Measurements from ENCODE around the gene MARCKS.

Gene MARCKS

GRCh38 chr6:113828984-113829695 lies 28.0 kb upstream of the MARCKS start:
- H3K27me3 ChIP-seq (ENCODE audit: insufficient read depth, low read length) = no peaks in the 10 kb centered on the region
- H3K9me3 ChIP-seq (ENCODE audit: insufficient read depth, low read depth, low read length) = no peaks in the 10 kb centered on the region
- H3K4me1 ChIP-seq (ENCODE audit: insufficient read depth, low read length) = no peaks in the 10 kb centered on the region
- no peak overlapping the region for H3K4me3 ChIP-seq (ENCODE audit: low read length)
- no peaks in the 10 kb centered on the region for H3K36me3 ChIP-seq (ENCODE audit: insufficient read depth, low read length)
- H3K9ac ChIP-seq (ENCODE audit: low read depth, low read length) = no peak overlapping the region
- no peak overlapping the region for H3K27ac ChIP-seq (ENCODE audit: low read depth, low read length)
- 93% methylated on average over 4 of the region's 4 CpGs for WGBS

GRCh38 chr6:113829696-113830045 lies 27.5 kb upstream of the MARCKS start:
- Histone ChIP-seq H3K27me3 (ENCODE audit: insufficient read depth, low read length) (no peaks in the 10 kb centered on the region), H3K9ac (ENCODE audit: low read depth, low read length) (no peak overlapping the region), H3K36me3 (ENCODE audit: insufficient read depth, low read length) (no peaks in the 10 kb centered on the region), H3K9me3 (ENCODE audit: insufficient read depth, low read depth, low read length) (no peaks in the 10 kb centered on the region), H3K4me3 (ENCODE audit: low read length) (no peak overlapping the region), H3K27ac (ENCODE audit: low read depth, low read length) (no peak overlapping the region), H3K4me1 (ENCODE audit: insufficient read depth, low read length) (no peaks in the 10 kb centered on the region)
- no CpG with 5 or more reads among the region's 1 CpG for WGBS

- 100% methylated on average over 2 of the region's 2 CpGs for WGBS
Observed at GRCh38 chr6:113830140-113830539, 27.0 kb upstream of the MARCKS start.

GRCh38 chr6:113833537-113833936 lies 23.6 kb upstream of the MARCKS start:
- Histone ChIP-seq H3K36me3 (ENCODE audit: insufficient read depth, low read length) (no peaks in the 10 kb centered on the region), H3K9me3 (ENCODE audit: insufficient read depth, low read depth, low read length) (no peaks in the 10 kb centered on the region), H3K27ac (ENCODE audit: low read depth, low read length) (no peak overlapping the region), H3K27me3 (ENCODE audit: insufficient read depth, low read length) (no peaks in the 10 kb centered on the region), H3K9ac (ENCODE audit: low read depth, low read length) (no peak overlapping the region), H3K4me3 (ENCODE audit: low read length) (no peak overlapping the region), H3K4me1 (ENCODE audit: insufficient read depth, low read length) (no peaks in the 10 kb centered on the region)
- 96% methylated on average over 2 of the region's 2 CpGs for WGBS

More at GRCh38 chr6:113830140-113830539, 27.0 kb upstream of the MARCKS start:
- Histone ChIP-seq H3K4me3 (ENCODE audit: low read length) (no peak overlapping the region), H3K36me3 (ENCODE audit: insufficient read depth, low read length) (no peaks in the 10 kb centered on the region), H3K27ac (ENCODE audit: low read depth, low read length) (no peak overlapping the region), H3K9ac (ENCODE audit: low read depth, low read length) (no peak overlapping the region), H3K27me3 (ENCODE audit: insufficient read depth, low read length) (no peaks in the 10 kb centered on the region), H3K4me1 (ENCODE audit: insufficient read depth, low read length) (no peaks in the 10 kb centered on the region), H3K9me3 (ENCODE audit: insufficient read depth, low read depth, low read length) (no peaks in the 10 kb centered on the region)

GRCh38 chr6:113837170-113837569 lies 20.0 kb upstream of the MARCKS start:
- H3K9me3 ChIP-seq (ENCODE audit: insufficient read depth, low read depth, low read length) = no peaks in the 10 kb centered on the region

GRCh38 chr6:113842165-113842564 lies 15.0 kb upstream of the MARCKS start:
- no peaks in the 10 kb centered on the region for H3K36me3 ChIP-seq (ENCODE audit: insufficient read depth, low read length)
- H3K27ac ChIP-seq (ENCODE audit: low read depth, low read length) = no peak overlapping the region
- 95% methylated on average over 1 of the region's 1 CpG for WGBS
- no peaks in the 10 kb centered on the region for H3K9me3 ChIP-seq (ENCODE audit: insufficient read depth, low read depth, low read length)
- H3K9ac ChIP-seq (ENCODE audit: low read depth, low read length) = no peak overlapping the region
- H3K27me3 ChIP-seq (ENCODE audit: insufficient read depth, low read length) = no peaks in the 10 kb centered on the region
- H3K4me1 ChIP-seq (ENCODE audit: insufficient read depth, low read length) = no peaks in the 10 kb centered on the region
- H3K4me3 ChIP-seq (ENCODE audit: low read length) = no peak overlapping the region

More at GRCh38 chr6:113837170-113837569, 20.0 kb upstream of the MARCKS start:
- Histone ChIP-seq H3K27ac (ENCODE audit: low read depth, low read length) (no peak overlapping the region), H3K4me3 (ENCODE audit: low read length) (no peak overlapping the region), H3K9ac (ENCODE audit: low read depth, low read length) (no peak overlapping the region), H3K27me3 (ENCODE audit: insufficient read depth, low read length) (no peaks in the 10 kb centered on the region), H3K36me3 (ENCODE audit: insufficient read depth, low read length) (no peaks in the 10 kb centered on the region), H3K4me1 (ENCODE audit: insufficient read depth, low read length) (no peaks in the 10 kb centered on the region)
- 84% methylated on average over 1 of the region's 2 CpGs for WGBS

- H3K4me3 ChIP-seq (ENCODE audit: low read length) = no peak overlapping the region
- no peaks in the 10 kb centered on the region for H3K4me1 ChIP-seq (ENCODE audit: insufficient read depth, low read length)
- H3K27ac ChIP-seq (ENCODE audit: low read depth, low read length) = no peak overlapping the region
- WGBS = 95% methylated on average over 6 of the region's 6 CpGs
- H3K27me3 ChIP-seq (ENCODE audit: insufficient read depth, low read length) = no peaks in the 10 kb centered on the region
- H3K9ac ChIP-seq (ENCODE audit: low read depth, low read length) = no peak overlapping the region
- H3K36me3 ChIP-seq (ENCODE audit: insufficient read depth, low read length) = no peaks in the 10 kb centered on the region
- no peaks in the 10 kb centered on the region for H3K9me3 ChIP-seq (ENCODE audit: insufficient read depth, low read depth, low read length)
Observed at GRCh38 chr6:113843500-113844073, 13.6 kb upstream of the MARCKS start.

- H3K36me3 ChIP-seq (ENCODE audit: insufficient read depth, low read length) = no peaks in the 10 kb centered on the region
- WGBS = 89% methylated on average over 1 of the region's 1 CpG
- H3K9me3 ChIP-seq (ENCODE audit: insufficient read depth, low read depth, low read length) = no peaks in the 10 kb centered on the region
- H3K27ac ChIP-seq (ENCODE audit: low read depth, low read length) = no peak overlapping the region
- H3K4me1 ChIP-seq (ENCODE audit: insufficient read depth, low read length) = no peaks in the 10 kb centered on the region
- peaks cover 9% of the 10 kb centered on the region for H3K27me3 ChIP-seq (ENCODE audit: insufficient read depth, low read length)
- H3K9ac ChIP-seq (ENCODE audit: low read depth, low read length) = no peak overlapping the region
- H3K4me3 ChIP-seq (ENCODE audit: low read length) = no peak overlapping the region
Observed at GRCh38 chr6:113846577-113846976, 10.6 kb upstream of the MARCKS start.

- Histone ChIP-seq H3K9me3 (ENCODE audit: insufficient read depth, low read depth, low read length) (no peaks in the 10 kb centered on the region), H3K27me3 (ENCODE audit: insufficient read depth, low read length) (peaks cover 18% of the 10 kb centered on the region), H3K27ac (ENCODE audit: low read depth, low read length) (no peak overlapping the region), H3K4me1 (ENCODE audit: insufficient read depth, low read length) (no peaks in the 10 kb centered on the region), H3K36me3 (ENCODE audit: insufficient read depth, low read length) (no peaks in the 10 kb centered on the region), H3K4me3 (ENCODE audit: low read length) (no peak overlapping the region), H3K9ac (ENCODE audit: low read depth, low read length) (no peak overlapping the region)
- whole genome bisulfite sequencing = 95% methylated on average over 5 of the region's 5 CpGs
Observed at GRCh38 chr6:113847447-113847846, 9.7 kb upstream of the MARCKS start.

GRCh38 chr6:113848280-113848679 lies 8.9 kb upstream of the MARCKS start:
- Histone ChIP-seq H3K36me3 (ENCODE audit: insufficient read depth, low read length) (no peaks in the 10 kb centered on the region), H3K4me1 (ENCODE audit: insufficient read depth, low read length) (no peaks in the 10 kb centered on the region), H3K4me3 (ENCODE audit: low read length) (no peak overlapping the region), H3K9me3 (ENCODE audit: insufficient read depth, low read depth, low read length) (no peaks in the 10 kb centered on the region), H3K27ac (ENCODE audit: low read depth, low read length) (no peak overlapping the region), H3K9ac (ENCODE audit: low read depth, low read length) (no peak overlapping the region), H3K27me3 (ENCODE audit: insufficient read depth, low read length) (peaks cover 26% of the 10 kb centered on the region)

- Histone ChIP-seq H3K9ac (ENCODE audit: low read depth, low read length) (no peak overlapping the region), H3K27ac (ENCODE audit: low read depth, low read length) (no peak overlapping the region), H3K4me1 (ENCODE audit: insufficient read depth, low read length) (no peaks in the 10 kb centered on the region), H3K36me3 (ENCODE audit: insufficient read depth, low read length) (no peaks in the 10 kb centered on the region), H3K4me3 (ENCODE audit: low read length) (no peak overlapping the region), H3K27me3 (ENCODE audit: insufficient read depth, low read length) (peaks cover 32% of the 10 kb centered on the region), H3K9me3 (ENCODE audit: insufficient read depth, low read depth, low read length) (no peaks in the 10 kb centered on the region)
- WGBS = 95% methylated on average over 1 of the region's 1 CpG
Observed at GRCh38 chr6:113848811-113849210, 8.3 kb upstream of the MARCKS start.

- H3K4me3 ChIP-seq (ENCODE audit: low read length) = no peak overlapping the region
Observed at GRCh38 chr6:113853252-113853651, 3.9 kb upstream of the MARCKS start.

More at GRCh38 chr6:113853252-113853651, 3.9 kb upstream of the MARCKS start:
- Histone ChIP-seq H3K9me3 (ENCODE audit: insufficient read depth, low read depth, low read length) (no peaks in the 10 kb centered on the region), H3K27ac (ENCODE audit: low read depth, low read length) (no peak overlapping the region), H3K9ac (ENCODE audit: low read depth, low read length) (no peak overlapping the region), H3K4me1 (ENCODE audit: insufficient read depth, low read length) (peaks cover 10% of the 10 kb centered on the region), H3K27me3 (ENCODE audit: insufficient read depth, low read length) (peaks cover 57% of the 10 kb centered on the region), H3K36me3 (ENCODE audit: insufficient read depth, low read length) (no peaks in the 10 kb centered on the region)
- WGBS = 84% methylated on average over 2 of the region's 3 CpGs

All from HUES64 (cell line).